ENCODE results near the gene SH3GL1. TPM values are rescaled to one million over a fixed set of nuclear protein-coding genes. Genes with fewer than 3 reads are reported as not detected.

SH3GL1 gene
- total RNA-seq, result 60.4 and 63.9 TPM in 2 replicates

GRCh38 chr19:4400135-4400936 is at the start of gene SH3GL1:
Gene SH3GL1 (minus strand): TSS chr19:4400547. CDS start chr19:4400368, 179 bp downstream.
- intact Hi-C loops (cut with micrococcal nuclease), result loop anchor here (1.0 kb wide), 4 partner anchors 31 to 153 kb away; partner anchors contain the start of gene YJU2

- intact Hi-C loops (cut with micrococcal nuclease), result no loop called here
These were observed 49.3 kb upstream of the SH3GL1 start for GRCh38 chr19:4449639-4450028.

GRCh38 chr19:4449022-4449638 is 48.8 kb upstream of the SH3GL1 start:
- intact Hi-C loops (cut with micrococcal nuclease), result no loop called here

GRCh38 chr19:4448147-4448985 is 48.0 kb upstream of the SH3GL1 start:
- intact Hi-C loops (cut with micrococcal nuclease), result no loop called here

GRCh38 chr19:4447327-4448146 is 47.2 kb upstream of the SH3GL1 start:
- intact Hi-C loops (cut with micrococcal nuclease), result no loop called here

GRCh38 chr19:4446704-4447200 is 46.4 kb upstream of the SH3GL1 start:
- intact Hi-C loops (cut with micrococcal nuclease), result no loop called here

GRCh38 chr19:4445963-4446703 is 45.8 kb upstream of the SH3GL1 start:
- intact Hi-C loops (cut with micrococcal nuclease), result no loop called here

- intact Hi-C loops (cut with micrococcal nuclease), result no loop called here
These were observed 44.7 kb upstream of the SH3GL1 start for GRCh38 chr19:4444765-4445741.

- intact Hi-C loops (cut with micrococcal nuclease), result no loop called here
These were observed 43.8 kb upstream of the SH3GL1 start for GRCh38 chr19:4443966-4444764.

GRCh38 chr19:4443188-4443587 is 42.8 kb upstream of the SH3GL1 start:
- intact Hi-C loops (cut with micrococcal nuclease), result no loop called here

- intact Hi-C loops (cut with micrococcal nuclease), result no loop called here
These were observed 42.4 kb upstream of the SH3GL1 start for GRCh38 chr19:4442819-4443146.

- intact Hi-C loops (cut with micrococcal nuclease), result no loop called here
These were observed 41.9 kb upstream of the SH3GL1 start for GRCh38 chr19:4441994-4442818.

- intact Hi-C loops (cut with micrococcal nuclease), result no loop called here
These were observed 38.9 kb upstream of the SH3GL1 start for GRCh38 chr19:4439243-4439642.

- intact Hi-C loops (cut with micrococcal nuclease), result no loop called here
These were observed 36.8 kb upstream of the SH3GL1 start for GRCh38 chr19:4437103-4437502.

- intact Hi-C loops (cut with micrococcal nuclease), result no loop called here
These were observed 35.9 kb upstream of the SH3GL1 start for GRCh38 chr19:4436231-4436630.

GRCh38 chr19:4434391-4434790 is 34.0 kb upstream of the SH3GL1 start:
- intact Hi-C loops (cut with micrococcal nuclease), result no loop called here

- intact Hi-C loops (cut with micrococcal nuclease), result no loop called here
These were observed 32.7 kb upstream of the SH3GL1 start for GRCh38 chr19:4432918-4433506.
